ENCODE results near the gene CHI3L1.
"Not testable (repeated sequence)": the region's sequence is repeated elsewhere in the genome, so short reads cannot be mapped to it uniquely, and the experiment has no call there.

Gene CHI3L1

GRCh38 chr1:203186446-203187303 is at the start of gene CHI3L1:
TSS of gene CHI3L1 (minus strand) at chr1:203186704. CDS start at chr1:203186623, 81 bp downstream.
- TF ChIP-seq ZNF274 (IDR thresholded peaks at IDR 0.05; ENCODE audit: low read depth, low read length): no peak
- no peak within 1 kb of the TSS for H3K4me3 ChIP-seq (ENCODE audit: low read length)

GRCh38 chr1:203234901-203235300 is 48.4 kb upstream of the CHI3L1 start:
- H3K4me3 ChIP-seq (ENCODE audit: low read length): not testable (repeated sequence)

DNA sequence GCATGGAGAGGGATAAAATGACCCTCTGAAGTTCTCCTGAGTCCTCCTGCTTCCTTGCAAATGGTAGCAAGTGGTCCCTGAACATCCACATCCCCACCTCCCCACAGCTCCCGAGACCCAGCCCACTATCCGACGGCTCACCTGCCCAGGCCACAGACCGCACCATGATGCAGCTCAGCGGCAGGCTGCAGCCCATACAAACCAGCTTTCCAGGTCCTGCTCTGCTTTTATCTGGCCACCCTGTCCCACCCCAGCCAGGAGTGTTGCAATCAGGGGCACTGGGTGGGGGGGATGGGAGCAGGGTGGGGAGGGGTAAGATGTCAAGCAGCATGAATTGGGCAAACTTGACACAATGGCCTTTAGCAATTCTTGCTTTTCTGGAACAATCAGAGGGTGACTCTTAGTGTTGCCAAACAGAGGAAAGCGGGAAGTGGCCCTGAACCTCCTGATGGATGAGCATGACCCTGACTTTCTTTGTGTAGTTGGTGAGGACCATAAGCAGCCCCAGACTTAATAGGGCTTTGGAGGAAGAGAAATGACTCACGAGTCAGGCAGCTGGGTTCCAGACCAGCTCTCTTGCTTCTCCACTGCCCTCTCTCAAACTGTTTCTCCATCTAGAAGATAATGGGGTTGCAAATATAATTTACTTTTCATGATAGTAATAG is 43.1 kb upstream of the CHI3L1 start, which contains the start of gene CHIT1:
TSS of gene CHIT1 (minus strand) at position 203 of the 665 bp plus-strand sequence. CDS start at position 166, 37 bp downstream.
- no peak for TF ChIP-seq ZNF274 (IDR thresholded peaks at IDR 0.05; ENCODE audit: low read depth, low read length)
- H3K4me3 ChIP-seq (ENCODE audit: low read length): no peak within 1 kb of the TSS

- H3K4me3 ChIP-seq (ENCODE audit: low read length): no peak overlapping the region
- no peak for TF ChIP-seq ZNF274 (IDR thresholded peaks at IDR 0.05; ENCODE audit: low read depth, low read length)
Measured at GRCh38 chr1:203228670-203229069, 42.2 kb upstream of the CHI3L1 start.

- no peak for TF ChIP-seq ZNF274 (IDR thresholded peaks at IDR 0.05; ENCODE audit: low read depth, low read length)
- H3K4me3 ChIP-seq (ENCODE audit: low read length): no peak overlapping the region
Measured at GRCh38 chr1:203227371-203228083, 41.0 kb upstream of the CHI3L1 start.

DNA sequence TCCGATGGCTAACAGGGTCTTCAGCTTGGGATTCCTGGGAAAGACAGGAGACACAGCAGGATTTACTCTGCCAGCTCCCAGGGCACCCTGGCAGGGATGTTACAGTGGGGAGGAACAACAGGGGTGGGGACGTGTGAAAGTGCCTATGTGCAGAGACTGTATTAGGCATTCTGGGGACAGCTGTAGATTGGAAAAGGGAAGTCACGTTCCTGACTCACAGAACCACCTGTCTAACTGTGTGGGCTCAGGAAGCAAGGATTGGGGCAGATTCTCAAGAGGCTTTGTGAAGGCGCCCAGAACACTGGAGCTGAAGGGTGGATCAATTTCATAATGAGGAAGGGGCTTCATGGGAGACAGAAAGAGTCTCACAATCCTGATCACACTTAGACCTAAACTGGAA is 38.6 kb upstream of the CHI3L1 start:
- H3K4me3 ChIP-seq (ENCODE audit: low read length): no peak overlapping the region
- no peak for TF ChIP-seq ZNF274 (IDR thresholded peaks at IDR 0.05; ENCODE audit: low read depth, low read length)

GRCh38 chr1:203223012-203223775 is 36.7 kb upstream of the CHI3L1 start:
- TF ChIP-seq ZNF274 (IDR thresholded peaks at IDR 0.05; ENCODE audit: low read depth, low read length): no peak
- no peak overlapping the region for H3K4me3 ChIP-seq (ENCODE audit: low read length)

DNA sequence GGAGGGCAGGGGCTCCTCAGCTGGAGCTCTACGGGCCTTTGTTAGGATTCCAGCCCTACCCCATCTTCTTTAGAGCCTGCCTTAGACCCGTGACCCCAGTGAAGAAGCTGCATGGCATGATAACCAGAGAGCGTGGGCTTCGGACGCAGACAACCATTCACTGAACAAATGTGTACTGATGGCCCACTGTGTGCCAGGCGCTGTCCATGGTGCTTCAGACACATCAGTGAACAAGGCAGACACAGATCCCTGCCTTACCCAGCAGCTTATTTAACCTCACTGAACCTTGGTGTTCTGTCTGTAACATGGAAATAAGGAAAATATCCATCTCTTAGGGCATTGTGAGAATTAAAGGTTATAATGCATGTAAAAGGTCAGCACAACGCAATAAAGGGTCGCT is 33.4 kb upstream of the CHI3L1 start:
- H3K4me3 ChIP-seq (ENCODE audit: low read length): no peak overlapping the region
- no peak for TF ChIP-seq ZNF274 (IDR thresholded peaks at IDR 0.05; ENCODE audit: low read depth, low read length)

DNA sequence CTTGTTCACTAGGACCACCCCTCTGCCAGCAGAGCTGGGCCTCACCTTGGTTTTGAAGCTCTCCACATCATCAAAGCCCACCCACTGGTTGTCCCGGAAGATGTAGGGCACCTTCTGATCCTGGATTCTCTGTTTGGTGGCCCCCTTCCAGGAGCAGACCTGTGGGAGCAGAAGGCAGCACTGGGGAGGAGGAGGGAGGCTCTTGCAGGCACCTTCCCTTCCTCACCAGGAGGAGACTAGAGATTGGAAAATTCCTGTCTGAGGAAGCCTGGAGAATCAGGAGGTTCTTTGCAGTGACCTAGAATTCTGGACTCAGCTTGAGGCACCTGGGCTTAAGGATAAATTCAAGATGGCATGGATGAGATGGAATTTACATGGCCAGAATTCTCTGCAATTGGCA is 32.7 kb upstream of the CHI3L1 start:
- no peak overlapping the region for H3K4me3 ChIP-seq (ENCODE audit: low read length)
- no peak for TF ChIP-seq ZNF274 (IDR thresholded peaks at IDR 0.05; ENCODE audit: low read depth, low read length)

GRCh38 chr1:203217668-203218067 is 31.2 kb upstream of the CHI3L1 start:
- TF ChIP-seq ZNF274 (IDR thresholded peaks at IDR 0.05; ENCODE audit: low read depth, low read length): no peak
- no peak overlapping the region for H3K4me3 ChIP-seq (ENCODE audit: low read length)

- no peak overlapping the region for H3K4me3 ChIP-seq (ENCODE audit: low read length)
Measured at GRCh38 chr1:203217139-203217655, 30.7 kb upstream of the CHI3L1 start.

DNA sequence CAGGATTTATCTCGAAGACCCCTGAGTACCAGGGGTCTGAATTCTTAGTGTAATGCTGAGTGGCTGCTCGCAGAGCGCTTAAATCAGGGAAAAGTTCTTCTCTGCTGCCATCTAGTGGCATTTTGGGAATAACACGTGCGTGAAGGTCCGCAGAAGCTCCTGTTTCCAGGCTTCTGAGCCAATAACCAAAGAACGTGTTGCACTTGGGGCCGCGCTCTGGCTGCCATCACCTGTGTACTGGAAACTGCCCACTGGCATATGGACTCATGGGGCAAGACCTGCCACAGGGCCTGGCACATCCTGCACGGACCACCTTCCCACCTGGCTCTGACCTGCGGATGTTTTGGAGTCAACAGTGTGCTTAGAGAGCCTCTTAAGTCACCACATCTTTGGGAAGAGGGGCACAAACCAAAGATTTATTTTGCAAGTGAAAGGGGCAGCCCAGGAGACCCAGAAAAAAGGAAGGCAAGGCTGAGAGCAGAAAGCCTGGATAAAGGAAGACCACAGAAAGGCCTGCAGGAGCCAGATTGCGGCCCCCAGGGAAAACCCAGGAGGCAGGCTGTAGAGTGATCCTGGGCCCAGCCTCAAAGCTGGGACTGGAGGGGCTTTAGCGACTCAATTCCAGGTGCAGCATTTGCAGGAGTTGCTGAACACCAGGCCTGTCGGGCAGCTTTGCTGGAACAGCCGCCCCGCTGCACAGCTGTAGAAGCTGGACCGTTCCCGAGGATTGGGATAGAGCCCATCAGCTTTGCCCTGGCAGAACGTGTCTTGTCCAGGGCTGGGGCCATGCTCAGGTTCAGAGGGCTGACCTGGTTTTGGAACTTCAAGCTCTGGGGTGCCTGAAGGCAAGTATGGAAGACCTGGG is 30.0 kb upstream of the CHI3L1 start:
- no peak for TF ChIP-seq ZNF274 (IDR thresholded peaks at IDR 0.05; ENCODE audit: low read depth, low read length)
- no peak overlapping the region for H3K4me3 ChIP-seq (ENCODE audit: low read length)

More at GRCh38 chr1:203217139-203217655, 30.7 kb upstream of the CHI3L1 start:
- TF ChIP-seq ZNF274 (IDR thresholded peaks at IDR 0.05; ENCODE audit: low read depth, low read length): no peak

DNA sequence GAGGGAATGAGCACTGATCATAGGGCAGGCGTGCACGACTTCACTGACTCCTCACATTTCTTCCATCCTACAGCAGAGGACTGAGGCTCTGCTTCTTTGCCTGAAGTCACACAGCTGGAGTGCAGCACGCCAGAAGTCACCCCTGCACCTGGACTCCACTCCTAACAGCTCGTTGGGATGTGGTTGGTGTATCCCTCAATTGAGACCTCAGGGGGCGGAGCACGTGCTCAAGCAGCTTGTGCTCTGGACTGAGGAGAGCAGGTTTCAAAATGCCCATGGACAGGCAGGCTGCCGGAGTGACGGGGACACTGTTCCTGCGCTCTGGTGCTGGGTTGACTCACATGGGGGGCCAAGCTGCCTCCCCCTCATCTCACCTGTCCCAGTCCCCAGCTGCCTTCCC is 29.1 kb upstream of the CHI3L1 start:
- no peak for TF ChIP-seq ZNF274 (IDR thresholded peaks at IDR 0.05; ENCODE audit: low read depth, low read length)
- no peak overlapping the region for H3K4me3 ChIP-seq (ENCODE audit: low read length)
